HepG2 (cell line): ENCODE data around the gene AP1AR. TPM values are rescaled to one million over a fixed set of nuclear protein-coding genes. Genes with fewer than 3 reads are reported as not detected.

Experiments
- ATAC-seq: fragments of 200-7000 bp; cut with Tn5 transposase; 3 replicates; pipeline ENCODE4 v1.9.1; 2020; ENCODE audit warnings: mild to moderate bottlenecking, moderate library complexity
- BruUV-seq: library from RNA; stranded (reverse); fragments of 400-500 nt; replicated peaks from 2 replicates; lab custom pipeline; 2021; lab: Mats Ljungman, UMichigan
- CTCF ChIA-PET: fragments of 300-600 bp; formaldehyde crosslinking; extraction: SDS; loops from one replicate; lab custom pipeline; 2021; ENCODE audit warnings: low total read pairs, inconsistent platforms, low intra/inter-chr PET ratio; lab: Yijun Ruan, JAX
- POLR2A ChIA-PET: fragments of 350-600 bp; sonication (Branson Sonifier 250); formaldehyde crosslinking; loops from one replicate; lab custom pipeline; 2020; ENCODE audit warnings: antibody characterized with exemption, inconsistent platforms; lab: Yijun Ruan, JAX
- DNase-seq: peaks from one replicate; pipeline ENCODE4 v3.0.0-alpha.2; 2015; ENCODE audit warnings: low spot score
- FAIRE-seq: peaks from 3 replicates; lab custom pipeline; 2011; peaks lifted over from hg19 to GRCh38; lab: Jason Lieb, UNC
- H2AFZ ChIP-seq: one replicate; pipeline ENCODE4 v1.6.1; 2011; ENCODE audit warnings: low read length, inconsistent platforms
- H3K27ac ChIP-seq: fragments of 300-600 bp; 3 replicates; pipeline ENCODE4 v1.8.0; 2011; ENCODE audit warnings: mixed run types, mild to moderate bottlenecking, mixed read lengths, low read length, inconsistent platforms; ENCODE audit not compliant: insufficient read depth; ENCODE audit errors: extremely low read length
- H3K27me3 ChIP-seq, 2 experiments: fragments of 200-600 bp in 1 of 2; 2 replicates in 1 of 2; 3 replicates in 1 of 2; pipeline versions ENCODE4 v1.6.0 to v1.8.0; 2011; ENCODE audit warnings: low read length in 2 of 2, mild to moderate bottlenecking in 2 of 2, moderate library complexity in 2 of 2, inconsistent platforms in 1 of 2; ENCODE audit not compliant: insufficient read depth in 2 of 2, control insufficient read depth in 1 of 2
- H3K36me3 ChIP-seq, 2 experiments: fragments of 200-600 bp in 1 of 2; replicated peaks in 1 of 2; 2 replicates in 1 of 2; 3 replicates in 1 of 2; pipeline versions ENCODE4 v1.5.1 to v1.8.0; 2011; ENCODE audit warnings: low read length in 2 of 2, inconsistent platforms in 1 of 2; ENCODE audit not compliant: insufficient read depth in 2 of 2, control insufficient read depth in 1 of 2
- H3K4me1 ChIP-seq: 2 replicates; pipeline ENCODE4 v1.5.1; 2012; ENCODE audit warnings: low read length, inconsistent platforms; ENCODE audit not compliant: insufficient read depth
- H3K4me2 ChIP-seq: 2 replicates; pipeline ENCODE4 v1.6.0; 2011; ENCODE audit warnings: low read depth, low read length, inconsistent platforms
- H3K4me3 ChIP-seq, 3 experiments: fragments of 200-600 bp in 1 of 3; sonication (generic), shearing (Covaris generic) in 1 of 3; replicated peaks in 1 of 3; 2 replicates each; pipeline ENCODE4 v1.5.1; 2011 to 2016; ENCODE audit warnings: low read length in 3 of 3, inconsistent platforms in 2 of 3, low read depth in 2 of 3, mild to moderate bottlenecking in 2 of 3, control low read depth in 1 of 3, mixed read lengths in 1 of 3; ENCODE audit not compliant: insufficient read depth in 1 of 3
- H3K79me2 ChIP-seq: one replicate; pipeline ENCODE4 v1.6.1; 2011; ENCODE audit warnings: low read length, inconsistent platforms; ENCODE audit not compliant: insufficient read depth
- H3K9ac ChIP-seq: 2 replicates; pipeline ENCODE4 v1.6.0; 2011; ENCODE audit warnings: mild to moderate bottlenecking, low read depth, low read length, inconsistent platforms; ENCODE audit not compliant: insufficient read depth
- H3K9me3 ChIP-seq: 2 replicates; pipeline ENCODE4 v1.5.1; 2012; ENCODE audit warnings: mild to moderate bottlenecking, low read length
- H4K20me1 ChIP-seq: 2 replicates; pipeline ENCODE4 v1.6.0; 2011; ENCODE audit warnings: inconsistent platforms, mild to moderate bottlenecking, low read length, moderate library complexity; ENCODE audit not compliant: insufficient read depth
- CEBPB ChIP-seq: IDR thresholded peaks from 2 replicates; pipeline ENCODE4 v1.6.1; 2011; ENCODE audit warnings: low read depth, low read length, improper control_type of control experiment, borderline replicate concordance
- GABPA ChIP-seq, 2 experiments: IDR thresholded peaks; 2 replicates each; pipeline ENCODE4 v1.6.1; 2011 to 2016; ENCODE audit warnings: low read depth in 2 of 2, low read length in 1 of 2, missing biosample characterization in 1 of 2, missing genetic modification characterization in 1 of 2
- MAFK ChIP-seq, 2 experiments: IDR thresholded peaks in 1 of 2; conservative IDR thresholded peaks in 1 of 2; 2 replicates each; pipeline ENCODE4 v1.6.1; 2011; ENCODE audit warnings: improper control_type of control experiment in 2 of 2, low read length in 2 of 2
- PAX8 ChIP-seq: sonication (generic); formaldehyde crosslinking; IDR thresholded peaks from 2 replicates; pipeline ENCODE4 v1.8.0; 2022; ENCODE audit warnings: mild to moderate bottlenecking, missing genetic modification reagents, borderline replicate concordance
- ZFP41 ChIP-seq: sonication (generic); formaldehyde crosslinking; IDR thresholded peaks from 2 replicates; pipeline ENCODE4 v1.4.0; 2020; ENCODE audit warnings: mild to moderate bottlenecking, missing genetic modification reagents, borderline replicate concordance
- WGBS: methylation state at CpG from one replicate; pipeline ENCODE4 v1.1.6; 2017; ENCODE audit warnings: low lambda C conversion rate; 5-methylcytosine and 5-hydroxymethylcytosine counted together
- in situ Hi-C: cut with HindIII; loops from 2 replicates; pipeline ENCODE4 v1.10.0; 2017; ENCODE audit warnings: low pct_unique_long_range_greater_than_20kb; ENCODE audit not compliant: extremely low pct_ligation_motif_present
- intact Hi-C: fragments of 100-400 bp; cut with micrococcal nuclease; formaldehyde crosslinking; loops from one replicate; pipeline ENCODE4 v1.10.0; 2022; ENCODE audit not compliant: unreplicated experiment
- polyA plus RNA-seq, 8 experiments: library from polyadenylated mRNA; depleted of rRNA in 3 of 8; stranded (reverse) in 7 of 8; unstranded in 1 of 8; fragments of >200 nt; fragmentation: Illumina TruSeq in 4 of 8; extraction: Trizol in 4 of 8; gene quantifications; 2 replicates each; pipeline versions ENCODE4 v1.2.1 to v1.2.3, GENCODE V29; 2011 to 2016; ENCODE audit warnings: low read depth in 4 of 8, missing spikeins in 1 of 8, mixed read lengths in 1 of 8; ENCODE audit not compliant: insufficient read depth in 1 of 8
- total RNA-seq, 5 experiments: library from RNA; depleted of rRNA; stranded (reverse); fragments of >200 nt; fragmentation: Illumina TruSeq; extraction: Trizol; gene quantifications; 2 replicates each; pipeline ENCODE4 v1.2.3, GENCODE V29; 2016; ENCODE audit warnings: low read depth in 1 of 5

The AP1AR gene
- total and polyA plus RNA-seq, 2 of the 13 experiments (the other 11 are each of a cell fraction or from before 2014, with no cell fraction given) = 24.9 to 39.9 TPM

DNA sequence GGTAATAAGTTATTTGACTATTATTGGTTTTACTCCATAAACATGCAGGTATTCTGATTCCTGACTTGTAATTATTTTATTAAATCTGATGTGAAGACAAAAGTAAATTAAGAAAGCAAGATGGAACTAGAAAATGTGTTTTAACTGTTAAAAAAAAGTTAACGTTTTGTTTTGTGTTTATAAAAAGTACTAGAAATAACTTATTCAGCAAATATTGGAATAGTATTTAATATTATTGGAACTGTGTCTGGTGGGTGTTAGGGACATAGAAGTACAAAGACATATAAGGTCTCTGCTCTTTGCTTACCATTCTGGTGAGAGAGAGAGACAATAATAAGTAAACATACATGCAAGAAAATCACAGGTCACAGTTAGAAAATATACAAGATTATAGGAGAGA is 38.5 kb downstream of the AP1AR start:
- POLR2A ChIA-PET = no interaction called here
- no peak for FAIRE-seq
- intact Hi-C loops = no loop called here
- WGBS = 95% methylated on average over 1 of the region's 1 CpG
- H4K20me1 ChIP-seq = no peaks in the 10 kb centered on the region
- no peak for ATAC-seq
- TF ChIP-seq PAX8 (CRISPR knock-in tag) (no peak), MAFK (conservative IDR thresholded peaks at IDR 0.05 in 1 of 2, IDR thresholded peaks at IDR 0.05 in 1 of 2; ENCODE audit: low read length in 2 of 2) (peak in 1 of 2 experiments; percentile 44; a peak in 2 of 4 replicates), ZFP41 (CRISPR knock-in tag) (no peak)
- TF ChIP-seq, all 625 proteins: peak for 1
- no peak overlapping the region for H3K27ac ChIP-seq
- H3K4me1 ChIP-seq = no peaks in the 10 kb centered on the region
- H3K9me3 ChIP-seq = no peaks in the 10 kb centered on the region
- H2AFZ ChIP-seq = no peak overlapping the region
- no peak overlapping the region for H3K9ac ChIP-seq
- no peaks in the 10 kb centered on the region for H3K27me3 ChIP-seq
- no peak overlapping the region for H3K4me3 ChIP-seq
- peaks cover 0 to 27% of the 10 kb centered on the region in 2 experiments; a peak in 2 of 5 replicates for H3K36me3 ChIP-seq
- DNase-seq = no peak
- no TSS peak for BruUV-seq
- in situ Hi-C loops = no loop called here
- no peak overlapping the region for H3K4me2 ChIP-seq
- H3K79me2 ChIP-seq = no peaks in the 10 kb centered on the region
- CTCF ChIA-PET = no interaction called here

DNA sequence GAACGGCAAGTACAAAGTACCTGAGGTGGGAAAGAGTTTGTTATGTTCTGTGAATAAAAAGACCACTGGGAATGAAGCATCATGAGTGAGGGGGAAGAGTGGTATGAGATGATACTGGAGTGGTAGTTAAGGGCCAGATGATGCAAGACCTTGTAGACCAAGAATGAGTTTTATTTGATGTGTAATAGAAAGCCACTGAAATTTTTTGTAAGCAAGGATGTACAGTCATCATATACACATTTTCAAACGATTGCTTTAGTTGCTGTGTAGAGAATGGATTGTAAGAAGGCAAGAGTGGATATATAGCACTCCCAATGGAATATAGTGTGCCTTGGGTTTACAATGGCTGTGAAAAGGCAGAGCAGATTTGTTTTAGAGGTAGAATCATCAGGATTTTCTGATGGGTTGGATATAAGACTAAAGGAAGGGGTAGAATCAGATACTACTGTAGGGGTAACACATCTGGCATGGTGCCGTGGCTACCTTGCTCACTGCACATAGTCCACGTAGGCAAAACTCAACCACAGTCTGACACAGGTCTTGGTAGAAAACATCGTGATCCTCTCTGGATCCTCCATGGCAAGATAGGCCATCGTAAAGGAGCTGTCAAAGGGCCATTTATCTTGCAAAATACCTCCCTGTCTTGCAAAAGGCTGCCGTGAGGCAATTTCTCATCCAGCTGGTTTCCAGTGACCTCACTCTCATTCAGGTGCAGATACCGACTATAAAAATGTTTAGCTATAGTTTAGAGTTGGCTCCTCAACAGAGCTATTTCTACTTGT is 39.2 kb downstream of the AP1AR start:
- no peak overlapping the region for H3K27ac ChIP-seq
- no peaks in the 10 kb centered on the region for H4K20me1 ChIP-seq
- H3K4me3 ChIP-seq = no peak overlapping the region
- H3K4me2 ChIP-seq = no peak overlapping the region
- ChIA-PET POLR2A (interaction anchor here (0.6 to 1.0 kb wide), 2 partner anchors 39 to 51 kb away, joined by 3 read pairs; partner anchors contain the start of gene AP1AR), CTCF (no interaction called here)
- no peak overlapping the region for H2AFZ ChIP-seq
- H3K27me3 ChIP-seq = no peaks in the 10 kb centered on the region
- in situ Hi-C loops (no loop called here), intact Hi-C loops (no loop called here)
- ATAC-seq = peak; percentile 23; the same call in 1 of the 3 replicates
- no peaks in the 10 kb centered on the region for H3K9me3 ChIP-seq
- WGBS = 93% methylated on average over 8 of the region's 8 CpGs
- no TSS peak for BruUV-seq
- H3K9ac ChIP-seq = no peak overlapping the region
- no peak for FAIRE-seq
- peaks cover 0 to 20% of the 10 kb centered on the region in 2 experiments; a peak in 2 of 5 replicates for H3K36me3 ChIP-seq
- H3K79me2 ChIP-seq = no peaks in the 10 kb centered on the region
- no peaks in the 10 kb centered on the region for H3K4me1 ChIP-seq
- DNase-seq = no peak
- TF ChIP-seq GABPA (IDR thresholded peaks at IDR 0.05; ENCODE audit: low read depth, low read length) (no peak), GABPA (CRISPR knock-in tag; IDR thresholded peaks at IDR 0.05; ENCODE audit: low read depth) (no peak), CEBPB (peak; percentile 26; the same call in 1 of the 2 replicates)
